ENCODE measurements around the gene PCDHGB4. TPM values are rescaled to one million over a fixed set of nuclear protein-coding genes. Genes with fewer than 3 reads are reported as not detected.

The PCDHGB4 gene
- total RNA-seq, 2 experiments from 2014 or later: 6.9 to 9.3 TPM

GRCh38 chr5:141384471-141385267 is 2.8 kb upstream of the PCDHGB4 start:
- no peak overlapping the region for H3K27ac ChIP-seq (ENCODE audit: low read depth, low read length, poor library complexity, severe bottlenecking)
- BruUV-seq (replicated peaks): no TSS peak
- TF ChIP-seq CTCF (conservative IDR thresholded peaks at IDR 0.05; ENCODE audit: low read length) (no peak), EZH2phosphoT487 (IDR thresholded peaks at IDR 0.05; ENCODE audit: borderline replicate concordance, low read depth, low read length) (no peak)
- H3K4me1 ChIP-seq (ENCODE audit: insufficient read depth, low read length, poor library complexity, severe bottlenecking): no peaks in the 10 kb centered on the region
- CTCF ChIA-PET (ENCODE audit: unreplicated experiment): no interaction called here
- no peaks in the 10 kb centered on the region for H3K9me2 ChIP-seq (ENCODE audit: insufficient read depth, low read length)
- no peaks in the 10 kb centered on the region for H3K79me2 ChIP-seq (ENCODE audit: insufficient read depth, low read depth, low read length)
- H2AFZ ChIP-seq (ENCODE audit: low read length): no peak overlapping the region
- H3K36me3 ChIP-seq (ENCODE audit: insufficient read depth, low read length): no peaks in the 10 kb centered on the region
- POLR2A ChIA-PET: no interaction called here
- DNase-seq (ENCODE audit: low spot score): no peak
- H3K9me3 ChIP-seq (ENCODE audit: low read length): no peaks in the 10 kb centered on the region
- no peak overlapping the region for H3K4me3 ChIP-seq (ENCODE audit: low read depth, low read length, poor library complexity, severe bottlenecking)
- intact Hi-C loops (cut with micrococcal nuclease; ENCODE audit: unreplicated experiment): no loop called here
- no peak overlapping the region for H3K4me2 ChIP-seq (ENCODE audit: low read length)
- no peaks in the 10 kb centered on the region for H4K20me1 ChIP-seq (ENCODE audit: insufficient read depth, low read length)

- Histone ChIP-seq H2AFZ (ENCODE audit: low read length) (no peak overlapping the region), H3K79me2 (ENCODE audit: insufficient read depth, low read depth, low read length) (peaks cover 8% of the 10 kb centered on the region; the same call in 1 of the 2 replicates), H3K4me3 (ENCODE audit: low read depth, low read length, poor library complexity, severe bottlenecking) (no peak overlapping the region), H3K4me1 (ENCODE audit: insufficient read depth, low read length, poor library complexity, severe bottlenecking) (peaks cover 7% of the 10 kb centered on the region), H3K27ac (ENCODE audit: low read depth, low read length, poor library complexity, severe bottlenecking) (no peak overlapping the region), H3K4me2 (ENCODE audit: low read length) (peak overlapping the region; percentile 31; the same call in 1 of the 2 replicates), H3K9me2 (ENCODE audit: insufficient read depth, low read length) (no peaks in the 10 kb centered on the region), H4K20me1 (ENCODE audit: insufficient read depth, low read length) (no peaks in the 10 kb centered on the region), H3K9me3 (ENCODE audit: low read length) (no peaks in the 10 kb centered on the region), H3K36me3 (ENCODE audit: insufficient read depth, low read length) (no peaks in the 10 kb centered on the region)
- no TSS peak for BruUV-seq (replicated peaks)
- DNase-seq (ENCODE audit: low spot score): no peak
- ChIA-PET POLR2A (interaction anchor here (0.5 to 0.7 kb wide), 2 partner anchors 63 to 969 kb away, joined by 3 to 4 read pairs; no protein-coding TSS in a partner anchor), CTCF (ENCODE audit: unreplicated experiment) (interaction anchor here (0.6 kb wide), 1 partner anchor 138 kb away, joined by 3 read pairs; no protein-coding TSS in a partner anchor)
- TF ChIP-seq CTCF (conservative IDR thresholded peaks at IDR 0.05; ENCODE audit: low read length) (no peak), EZH2phosphoT487 (IDR thresholded peaks at IDR 0.05; ENCODE audit: borderline replicate concordance, low read depth, low read length) (no peak)
- intact Hi-C loops (cut with micrococcal nuclease; ENCODE audit: unreplicated experiment): no loop called here
These were observed 1.2 kb downstream of the PCDHGB4 start for GRCh38 chr5:141388661-141389060.
